T-helper 17 cell (primary cell): ENCODE measurements around the gene HLCS. TPM values are rescaled to one million over a fixed set of nuclear protein-coding genes. Genes with fewer than 3 reads are reported as not detected.

Source experiments
- ATAC-seq: fragments of 150-1000 bp; cut with Tn5 transposase; 2 replicates; pipeline ENCODE4 v1.10.0; 2021; ENCODE audit warnings: mild to moderate bottlenecking, moderate library complexity
- DNase-seq, 3 donors: peaks; one replicate each; pipeline versions ENCODE4 v3.0.0 to v3.0.0-alpha.2; 2020 to 2021
- H3K9me3 ChIP-seq: one replicate; pipeline ENCODE4 v1.7.0; 2013; ENCODE audit warnings: low read length, mild to moderate bottlenecking; ENCODE audit not compliant: control insufficient read depth, poor library complexity, severe bottlenecking
- H3K27ac Mint-ChIP-seq: one replicate; pipeline ENCODE4 v1.8.0; 2022; ENCODE audit warnings: mild to moderate bottlenecking, moderate library complexity, mixed read lengths
- H3K27me3 Mint-ChIP-seq: one replicate; pipeline ENCODE4 v1.8.0; 2022; ENCODE audit warnings: mixed read lengths
- H3K36me3 Mint-ChIP-seq: one replicate; pipeline ENCODE4 v1.8.0; 2022; ENCODE audit warnings: low read depth, mixed read lengths
- H3K4me1 Mint-ChIP-seq: one replicate; pipeline ENCODE4 v1.8.0; 2022; ENCODE audit warnings: mild to moderate bottlenecking, mixed read lengths
- H3K4me3 Mint-ChIP-seq: one replicate; pipeline ENCODE4 v1.8.0; 2022; ENCODE audit warnings: mild to moderate bottlenecking, moderate library complexity, mixed read lengths
- total RNA-seq, 4 donors: library from RNA in 2 of 4; stranded (reverse) in 2 of 4; gene quantifications; one replicate each; pipeline ENCODE4 v1.2.3 and lab custom pipeline; 2022 to 2026

Gene HLCS
- total RNA-seq, 2 donors from 2014 or later, result 14.4 to 16.3 TPM

DNA sequence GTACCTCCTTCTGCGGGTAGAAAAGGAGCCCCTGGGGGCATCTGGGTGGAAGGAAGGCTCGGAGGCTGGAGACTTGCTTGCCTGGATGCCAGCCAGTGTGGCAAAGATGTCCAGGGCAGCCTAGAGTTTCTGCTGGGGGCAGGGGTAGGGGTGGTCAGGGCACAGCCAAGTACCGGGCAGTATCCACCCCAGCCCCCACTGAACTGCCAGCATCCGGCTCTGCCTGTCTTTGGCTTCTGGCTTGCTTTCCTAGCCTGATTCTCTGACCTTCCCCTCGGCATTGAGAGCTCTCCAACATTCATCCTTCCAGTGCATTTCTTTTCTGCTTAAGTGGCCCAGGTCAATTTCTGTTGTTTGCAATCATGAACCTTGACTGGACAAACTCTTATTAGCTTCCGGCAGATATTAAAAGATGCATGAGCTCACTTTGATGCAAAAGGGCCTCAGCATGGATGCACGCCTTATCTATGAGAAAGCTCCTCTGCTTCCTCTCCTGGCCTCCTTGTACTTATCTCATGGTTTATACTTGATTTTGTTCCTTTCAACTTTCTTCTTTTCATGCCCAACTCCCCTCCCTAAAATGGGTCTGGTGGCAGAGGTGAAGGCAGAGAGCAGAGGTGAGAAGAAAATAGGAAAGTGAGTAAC, 116.9 kb downstream of the HLCS start:
- Mint-ChIP-seq H3K4me1 (peaks cover 2% of the 10 kb centered on the region), H3K27ac (no peak overlapping the region), H3K27me3 (no peaks in the 10 kb centered on the region), H3K4me3 (no peak overlapping the region), H3K36me3 (no peaks in the 10 kb centered on the region)
- no peaks in the 10 kb centered on the region for H3K9me3 ChIP-seq
- no peak for DNase-seq
- no peak for ATAC-seq

GRCh38 chr21:36848730-36849274, 117.7 kb downstream of the HLCS start:
- Mint-ChIP-seq H3K4me3 (no peak overlapping the region), H3K27ac (no peak overlapping the region), H3K4me1 (peaks cover 2% of the 10 kb centered on the region), H3K36me3 (no peaks in the 10 kb centered on the region), H3K27me3 (no peaks in the 10 kb centered on the region)
- no peaks in the 10 kb centered on the region for H3K9me3 ChIP-seq
- DNase-seq, result no peak
- ATAC-seq, result no peak

- peaks cover 2% of the 10 kb centered on the region for H3K4me1 Mint-ChIP-seq
- no peaks in the 10 kb centered on the region for H3K36me3 Mint-ChIP-seq
- no peak for ATAC-seq
- no peaks in the 10 kb centered on the region for H3K9me3 ChIP-seq
- DNase-seq, result no peak
- no peak overlapping the region for H3K4me3 Mint-ChIP-seq
- H3K27ac Mint-ChIP-seq, result no peak overlapping the region
- no peaks in the 10 kb centered on the region for H3K27me3 Mint-ChIP-seq
These were observed 119.3 kb downstream of the HLCS start for GRCh38 chr21:36847189-36847588.

DNA sequence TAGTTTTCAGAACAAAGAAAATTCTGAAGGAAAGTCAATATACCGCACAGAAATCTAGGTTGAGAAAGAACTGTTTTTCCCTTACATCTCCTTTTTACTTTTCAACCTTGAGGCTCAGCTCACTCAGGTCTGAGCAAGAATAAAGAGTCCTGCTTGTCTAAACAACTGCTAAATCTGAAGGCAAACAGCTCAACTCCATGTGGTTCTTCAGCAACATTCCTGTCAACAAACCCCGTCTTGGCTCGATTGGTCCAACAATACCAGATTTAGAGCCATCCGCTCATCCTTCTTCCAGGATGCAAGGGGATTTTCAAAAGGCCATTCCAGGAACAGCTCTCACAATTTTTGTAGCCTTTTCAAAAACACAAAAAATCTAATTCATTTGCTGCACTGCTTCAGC, 119.8 kb downstream of the HLCS start:
- DNase-seq, result no peak
- no peaks in the 10 kb centered on the region for H3K9me3 ChIP-seq
- H3K27ac Mint-ChIP-seq, result no peak overlapping the region
- ATAC-seq, result no peak
- no peaks in the 10 kb centered on the region for H3K27me3 Mint-ChIP-seq
- no peak overlapping the region for H3K4me3 Mint-ChIP-seq
- peaks cover 2% of the 10 kb centered on the region for H3K4me1 Mint-ChIP-seq
- no peaks in the 10 kb centered on the region for H3K36me3 Mint-ChIP-seq

- Mint-ChIP-seq H3K27me3 (no peaks in the 10 kb centered on the region), H3K4me1 (peaks cover 2% of the 10 kb centered on the region)
These were observed 120.7 kb downstream of the HLCS start for GRCh38 chr21:36845790-36846189.

DNA sequence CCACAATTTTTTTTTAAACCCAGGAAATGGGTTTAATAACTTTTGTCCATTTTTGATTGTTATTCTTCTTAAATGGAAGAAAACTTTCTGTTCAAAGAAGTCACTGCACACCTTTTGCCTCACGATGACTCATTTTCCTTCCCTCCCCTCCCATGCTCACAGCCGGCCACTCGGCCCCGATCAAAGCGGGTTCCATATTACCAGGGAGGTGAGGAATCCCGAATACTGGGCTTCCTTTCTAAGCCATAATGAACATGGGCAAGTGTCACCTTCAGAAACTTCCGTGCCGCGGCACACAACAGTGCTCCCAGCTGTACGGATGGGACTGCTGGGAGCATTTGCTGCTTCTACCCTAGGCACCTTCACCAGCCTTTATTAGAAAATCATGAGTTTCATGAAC, 121.4 kb downstream of the HLCS start:
- no peaks in the 10 kb centered on the region for H3K9me3 ChIP-seq
- no peak for ATAC-seq
- H3K27me3 Mint-ChIP-seq, result no peaks in the 10 kb centered on the region
- DNase-seq, result no peak
- no peak overlapping the region for H3K27ac Mint-ChIP-seq
- H3K36me3 Mint-ChIP-seq, result no peaks in the 10 kb centered on the region
- H3K4me1 Mint-ChIP-seq, result peaks cover 2% of the 10 kb centered on the region
- H3K4me3 Mint-ChIP-seq, result no peak overlapping the region

More at GRCh38 chr21:36845790-36846189, 120.7 kb downstream of the HLCS start:
- Mint-ChIP-seq H3K4me3 (no peak overlapping the region), H3K36me3 (no peaks in the 10 kb centered on the region), H3K27ac (no peak overlapping the region)
- ATAC-seq (no peak), DNase-seq (no peak)
- H3K9me3 ChIP-seq, result no peaks in the 10 kb centered on the region

DNA sequence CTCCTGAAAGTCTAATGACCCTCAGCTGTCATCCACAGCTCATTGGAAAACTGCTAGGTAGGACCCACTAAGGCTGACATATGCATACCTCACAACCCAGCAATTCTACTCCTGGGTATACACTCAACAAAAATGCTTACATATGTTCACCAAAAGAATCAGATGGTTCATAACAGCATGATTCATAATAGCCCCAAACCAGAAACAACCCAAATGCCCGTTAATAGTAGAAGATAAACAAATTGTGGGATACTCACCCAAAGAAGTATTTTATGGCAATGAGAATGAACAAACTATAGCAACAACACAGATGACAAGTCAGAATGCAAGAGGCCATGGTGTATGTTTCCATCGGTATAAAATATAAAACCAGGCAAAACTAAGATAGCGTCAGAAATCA, 124.6 kb downstream of the HLCS start:
- Mint-ChIP-seq H3K27ac (no peak overlapping the region), H3K4me3 (peak overlapping the region; percentile 28), H3K36me3 (no peaks in the 10 kb centered on the region), H3K27me3 (no peaks in the 10 kb centered on the region), H3K4me1 (peaks cover 4% of the 10 kb centered on the region)
- H3K9me3 ChIP-seq, result no peaks in the 10 kb centered on the region
- no peak for ATAC-seq
- no peak for DNase-seq

DNA sequence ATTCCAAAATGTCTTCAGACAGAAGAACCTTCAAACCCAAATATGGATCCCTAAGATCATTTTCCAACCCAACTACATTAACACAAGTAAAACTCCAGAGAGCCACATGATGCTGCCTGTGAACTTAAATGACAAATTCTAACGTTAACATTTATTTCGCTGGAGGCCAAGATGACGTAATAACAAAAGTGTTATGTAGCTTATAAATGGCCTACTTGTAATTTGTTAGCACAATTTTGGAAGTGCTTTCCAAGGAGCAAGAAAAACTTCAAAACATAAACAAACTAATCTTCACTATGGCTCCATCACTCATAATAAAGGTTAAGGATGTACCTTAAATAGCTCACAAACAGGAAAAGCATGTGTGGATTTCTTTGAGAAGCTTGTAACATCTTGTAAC, 126.7 kb downstream of the HLCS start:
- no peaks in the 10 kb centered on the region for H3K9me3 ChIP-seq
- peaks cover 6% of the 10 kb centered on the region for H3K4me1 Mint-ChIP-seq
- H3K27me3 Mint-ChIP-seq, result no peaks in the 10 kb centered on the region
- DNase-seq, result no peak
- H3K27ac Mint-ChIP-seq, result peak overlapping the region; percentile 39
- ATAC-seq, result no peak
- H3K4me3 Mint-ChIP-seq, result no peak overlapping the region
- H3K36me3 Mint-ChIP-seq, result no peaks in the 10 kb centered on the region

GRCh38 chr21:36839123-36839522, 127.3 kb downstream of the HLCS start:
- DNase-seq (no peak), ATAC-seq (no peak)
- peak overlapping the region; percentile 39 for H3K27ac Mint-ChIP-seq
- H3K27me3 Mint-ChIP-seq, result no peaks in the 10 kb centered on the region
- no peaks in the 10 kb centered on the region for H3K9me3 ChIP-seq
- peaks cover 6% of the 10 kb centered on the region for H3K4me1 Mint-ChIP-seq
- H3K36me3 Mint-ChIP-seq, result no peaks in the 10 kb centered on the region
- no peak overlapping the region for H3K4me3 Mint-ChIP-seq

GRCh38 chr21:36835383-36835795, 131.1 kb downstream of the HLCS start:
- no peak for ATAC-seq
- peaks cover 10% of the 10 kb centered on the region for H3K4me1 Mint-ChIP-seq
- no peak overlapping the region for H3K4me3 Mint-ChIP-seq
- DNase-seq, result no peak
- no peaks in the 10 kb centered on the region for H3K9me3 ChIP-seq
- no peaks in the 10 kb centered on the region for H3K27me3 Mint-ChIP-seq
- H3K36me3 Mint-ChIP-seq, result peaks cover 2% of the 10 kb centered on the region
- no peak overlapping the region for H3K27ac Mint-ChIP-seq

GRCh38 chr21:36834192-36834591, 132.3 kb downstream of the HLCS start:
- Mint-ChIP-seq H3K4me1 (peaks cover 10% of the 10 kb centered on the region), H3K27me3 (no peaks in the 10 kb centered on the region)
- ATAC-seq, result no peak

DNA sequence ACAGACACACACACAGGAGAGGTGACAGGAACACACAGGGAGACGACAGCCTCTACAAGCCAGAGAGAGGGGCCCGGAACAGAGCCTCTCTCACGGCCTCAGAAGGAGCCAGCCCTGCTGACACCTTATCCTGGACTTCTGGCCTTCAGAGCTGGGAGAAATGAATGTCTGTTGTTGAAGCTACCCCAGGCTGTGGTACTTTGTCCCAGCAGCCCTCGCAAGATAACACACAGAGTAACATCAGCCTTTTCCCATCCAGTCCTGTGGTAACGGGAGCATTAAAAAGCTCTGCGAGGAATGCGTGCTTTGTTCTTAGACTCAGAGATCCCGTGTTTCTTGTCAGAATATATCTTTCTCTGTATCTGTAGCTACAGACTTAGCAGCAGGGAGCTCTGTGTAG, 136.4 kb downstream of the HLCS start:
- H3K4me1 Mint-ChIP-seq, result peaks cover 7% of the 10 kb centered on the region
- no peaks in the 10 kb centered on the region for H3K27me3 Mint-ChIP-seq
- ATAC-seq (no peak), DNase-seq (no peak)
- H3K4me3 Mint-ChIP-seq, result no peak overlapping the region
- peak overlapping the region; percentile 57 for H3K27ac Mint-ChIP-seq
- H3K36me3 Mint-ChIP-seq, result peaks cover 5% of the 10 kb centered on the region
- H3K9me3 ChIP-seq, result no peaks in the 10 kb centered on the region

More at GRCh38 chr21:36834192-36834591, 132.3 kb downstream of the HLCS start:
- H3K4me3 Mint-ChIP-seq, result no peak overlapping the region
- H3K27ac Mint-ChIP-seq, result no peak overlapping the region
- no peak for DNase-seq
- H3K36me3 Mint-ChIP-seq, result peaks cover 2% of the 10 kb centered on the region
- H3K9me3 ChIP-seq, result no peaks in the 10 kb centered on the region

DNA sequence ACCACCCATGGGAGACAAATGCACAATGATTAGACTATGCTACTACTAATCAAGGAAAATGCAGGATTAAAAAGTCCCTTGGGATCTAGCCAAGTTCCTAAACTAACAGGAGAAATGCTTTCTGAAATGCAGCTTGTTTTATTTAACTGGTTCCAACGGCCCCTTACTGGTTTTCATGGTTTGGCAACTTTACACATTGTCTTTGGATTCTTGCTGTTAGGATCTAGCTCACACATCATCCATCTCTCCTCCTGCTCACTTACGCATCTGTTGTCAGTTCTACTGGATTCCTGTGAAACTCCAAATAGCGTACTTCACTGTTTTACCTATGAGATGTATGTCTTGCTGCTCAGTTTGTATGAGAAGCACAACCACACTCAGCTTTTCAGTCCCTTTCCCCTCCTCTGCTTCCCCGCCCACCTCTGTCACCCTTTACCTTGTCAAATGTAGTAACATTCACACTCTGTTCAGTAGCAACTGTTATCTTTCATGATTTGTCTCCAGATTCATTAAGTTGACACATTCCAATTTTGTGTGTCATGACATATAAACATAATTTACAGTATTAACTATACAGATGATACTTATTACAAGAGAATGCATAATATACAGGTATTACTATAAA, 137.5 kb downstream of the HLCS start:
- no peak overlapping the region for H3K27ac Mint-ChIP-seq
- H3K27me3 Mint-ChIP-seq, result no peaks in the 10 kb centered on the region
- ATAC-seq (no peak), DNase-seq (no peak)
- H3K4me3 Mint-ChIP-seq, result no peak overlapping the region
- peaks cover 7% of the 10 kb centered on the region for H3K4me1 Mint-ChIP-seq
- H3K36me3 Mint-ChIP-seq, result peaks cover 5% of the 10 kb centered on the region
- H3K9me3 ChIP-seq, result no peaks in the 10 kb centered on the region

- ATAC-seq (no peak), DNase-seq (no peak)
- no peaks in the 10 kb centered on the region for H3K27me3 Mint-ChIP-seq
- H3K27ac Mint-ChIP-seq, result no peak overlapping the region
- H3K4me1 Mint-ChIP-seq, result peaks cover 7% of the 10 kb centered on the region
- no peaks in the 10 kb centered on the region for H3K9me3 ChIP-seq
- peaks cover 5% of the 10 kb centered on the region for H3K36me3 Mint-ChIP-seq
- no peak overlapping the region for H3K4me3 Mint-ChIP-seq
These were observed 138.3 kb downstream of the HLCS start for GRCh38 chr21:36828208-36828607.
